AG09309 (cell line): ENCODE results near the gene TBC1D22B.
A peak's percentile ranks its signal among the peaks of the same experiment; 100 is the strongest.

ENCODE experiments used
- DNase-seq: peaks from one replicate; pipeline ENCODE4 v3.0.0-alpha.2; 2010; ENCODE audit warnings: low read depth
- H3K4me3 ChIP-seq: 2 replicates; pipeline ENCODE4 v1.5.1; 2011; ENCODE audit warnings: mild to moderate bottlenecking, low read depth, low read length, moderate library complexity; ENCODE audit not compliant: control insufficient read depth
- CTCF ChIP-seq: IDR thresholded peaks from 2 replicates; pipeline ENCODE4 v1.5.1; 2011; ENCODE audit warnings: mild to moderate bottlenecking, low read depth, low read length, inconsistent platforms; ENCODE audit not compliant: insufficient read depth, control insufficient read depth; ENCODE audit errors: missing control alignments

Gene TBC1D22B

GRCh38 chr6:37310966-37311365 is 53.4 kb downstream of the TBC1D22B start:
- no peak for TF ChIP-seq CTCF
- H3K4me3 ChIP-seq: no peak overlapping the region
- no peak for DNase-seq

GRCh38 chr6:37311741-37312473 is 54.3 kb downstream of the TBC1D22B start:
- no peak for DNase-seq
- H3K4me3 ChIP-seq: no peak overlapping the region
- TF ChIP-seq CTCF: no peak

GRCh38 chr6:37313723-37314486 is 56.3 kb downstream of the TBC1D22B start:
- no peak for DNase-seq
- TF ChIP-seq CTCF: no peak

GRCh38 chr6:37314487-37315156 is 57.0 kb downstream of the TBC1D22B start:
- TF ChIP-seq CTCF: peak; percentile 57
- H3K4me3 ChIP-seq: no peak overlapping the region
- DNase-seq: no peak

More at GRCh38 chr6:37313723-37314486, 56.3 kb downstream of the TBC1D22B start:
- no peak overlapping the region for H3K4me3 ChIP-seq

GRCh38 chr6:37315157-37315515 is 57.6 kb downstream of the TBC1D22B start:
- H3K4me3 ChIP-seq: no peak overlapping the region
- no peak for DNase-seq
- no peak for TF ChIP-seq CTCF

- no peak overlapping the region for H3K4me3 ChIP-seq
- no peak for DNase-seq
- no peak for TF ChIP-seq CTCF
Observed at GRCh38 chr6:37316071-37316470, 58.5 kb downstream of the TBC1D22B start.
